ENCODE results near the gene LRRC61. TPM values are rescaled to one million over a fixed set of nuclear protein-coding genes. Genes with fewer than 3 reads are reported as not detected.

LRRC61 gene
- total and polyA plus RNA-seq, 2 of the 13 experiments (the other 11 are each of a cell fraction or from before 2014, with no cell fraction given), result 33.0 to 34.8 TPM

DNA sequence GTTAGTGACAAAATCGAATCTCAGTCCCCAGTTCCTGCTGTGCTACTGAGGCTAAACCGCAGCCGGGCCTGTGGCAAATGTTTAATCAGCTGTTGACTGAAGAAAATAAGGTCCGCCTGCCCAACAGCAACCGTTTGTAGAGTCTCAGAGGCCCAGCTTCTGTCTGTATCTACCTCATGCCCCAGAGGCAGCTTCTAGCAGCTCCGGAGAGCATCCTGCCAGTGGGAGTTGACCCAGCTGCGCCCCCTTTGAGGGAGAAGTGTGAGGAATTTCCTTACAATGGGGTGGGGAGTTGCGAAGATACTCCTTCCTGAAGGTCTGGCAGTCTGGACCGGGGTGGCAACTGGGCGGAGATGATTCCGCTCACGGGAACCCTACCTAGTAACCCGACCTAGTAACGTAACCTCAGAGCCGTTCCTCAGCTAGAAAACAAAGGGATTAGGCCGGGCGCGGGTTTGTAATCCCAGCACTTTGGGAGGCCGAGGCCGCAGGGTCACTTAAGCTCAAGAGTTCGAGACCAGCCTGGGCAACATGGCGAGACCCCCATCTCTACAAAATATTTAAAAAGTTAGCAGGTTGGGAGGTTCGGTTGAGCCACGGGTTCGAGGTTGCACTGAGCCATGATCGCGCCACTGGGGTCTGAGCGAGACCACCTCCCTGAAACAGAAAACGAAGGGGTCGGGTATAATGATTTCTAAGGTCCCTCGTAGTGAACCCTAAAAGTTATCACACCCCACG is 55.1 kb downstream of the LRRC61 start (continued):
- TF ChIP-seq, protein P1, sequence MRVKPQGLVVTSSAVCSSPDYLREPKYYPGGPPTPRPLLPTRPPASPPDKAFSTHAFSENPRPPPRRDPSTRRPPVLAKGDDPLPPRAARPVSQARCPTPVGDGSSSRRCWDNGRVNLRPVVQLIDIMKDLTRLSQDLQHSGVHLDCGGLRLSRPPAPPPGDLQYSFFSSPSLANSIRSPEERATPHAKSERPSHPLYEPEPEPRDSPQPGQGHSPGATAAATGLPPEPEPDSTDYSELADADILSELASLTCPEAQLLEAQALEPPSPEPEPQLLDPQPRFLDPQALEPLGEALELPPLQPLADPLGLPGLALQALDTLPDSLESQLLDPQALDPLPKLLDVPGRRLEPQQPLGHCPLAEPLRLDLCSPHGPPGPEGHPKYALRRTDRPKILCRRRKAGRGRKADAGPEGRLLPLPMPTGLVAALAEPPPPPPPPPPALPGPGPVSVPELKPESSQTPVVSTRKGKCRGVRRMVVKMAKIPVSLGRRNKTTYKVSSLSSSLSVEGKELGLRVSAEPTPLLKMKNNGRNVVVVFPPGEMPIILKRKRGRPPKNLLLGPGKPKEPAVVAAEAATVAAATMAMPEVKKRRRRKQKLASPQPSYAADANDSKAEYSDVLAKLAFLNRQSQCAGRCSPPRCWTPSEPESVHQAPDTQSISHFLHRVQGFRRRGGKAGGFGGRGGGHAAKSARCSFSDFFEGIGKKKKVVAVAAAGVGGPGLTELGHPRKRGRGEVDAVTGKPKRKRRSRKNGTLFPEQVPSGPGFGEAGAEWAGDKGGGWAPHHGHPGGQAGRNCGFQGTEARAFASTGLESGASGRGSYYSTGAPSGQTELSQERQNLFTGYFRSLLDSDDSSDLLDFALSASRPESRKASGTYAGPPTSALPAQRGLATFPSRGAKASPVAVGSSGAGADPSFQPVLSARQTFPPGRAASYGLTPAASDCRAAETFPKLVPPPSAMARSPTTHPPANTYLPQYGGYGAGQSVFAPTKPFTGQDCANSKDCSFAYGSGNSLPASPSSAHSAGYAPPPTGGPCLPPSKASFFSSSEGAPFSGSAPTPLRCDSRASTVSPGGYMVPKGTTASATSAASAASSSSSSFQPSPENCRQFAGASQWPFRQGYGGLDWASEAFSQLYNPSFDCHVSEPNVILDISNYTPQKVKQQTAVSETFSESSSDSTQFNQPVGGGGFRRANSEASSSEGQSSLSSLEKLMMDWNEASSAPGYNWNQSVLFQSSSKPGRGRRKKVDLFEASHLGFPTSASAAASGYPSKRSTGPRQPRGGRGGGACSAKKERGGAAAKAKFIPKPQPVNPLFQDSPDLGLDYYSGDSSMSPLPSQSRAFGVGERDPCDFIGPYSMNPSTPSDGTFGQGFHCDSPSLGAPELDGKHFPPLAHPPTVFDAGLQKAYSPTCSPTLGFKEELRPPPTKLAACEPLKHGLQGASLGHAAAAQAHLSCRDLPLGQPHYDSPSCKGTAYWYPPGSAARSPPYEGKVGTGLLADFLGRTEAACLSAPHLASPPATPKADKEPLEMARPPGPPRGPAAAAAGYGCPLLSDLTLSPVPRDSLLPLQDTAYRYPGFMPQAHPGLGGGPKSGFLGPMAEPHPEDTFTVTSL (CRISPR knock-in tag; IDR thresholded peaks at IDR 0.05; ENCODE audit: borderline replicate concordance), result peak; percentile 7; the same call in 1 of the 2 replicates
- TF ChIP-seq SMAD3 (CRISPR knock-in tag; IDR thresholded peaks at IDR 0.05), result peak; percentile 58; the same call in 1 of the 2 replicates
- TF ChIP-seq ZNF329 (CRISPR knock-in tag; IDR thresholded peaks at IDR 0.05; ENCODE audit: low read depth), result no peak
- no peak for TF ChIP-seq ZNF468 (CRISPR knock-in tag; IDR thresholded peaks at IDR 0.05)
- TF ChIP-seq, protein P2, sequence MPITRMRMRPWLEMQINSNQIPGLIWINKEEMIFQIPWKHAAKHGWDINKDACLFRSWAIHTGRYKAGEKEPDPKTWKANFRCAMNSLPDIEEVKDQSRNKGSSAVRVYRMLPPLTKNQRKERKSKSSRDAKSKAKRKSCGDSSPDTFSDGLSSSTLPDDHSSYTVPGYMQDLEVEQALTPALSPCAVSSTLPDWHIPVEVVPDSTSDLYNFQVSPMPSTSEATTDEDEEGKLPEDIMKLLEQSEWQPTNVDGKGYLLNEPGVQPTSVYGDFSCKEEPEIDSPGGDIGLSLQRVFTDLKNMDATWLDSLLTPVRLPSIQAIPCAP (CRISPR knock-in tag; IDR thresholded peaks at IDR 0.05; ENCODE audit: low read depth), result no peak
- 0 out of 2 replicates have a peak, but pooled peaks have one; percentile 32 for TF ChIP-seq ZSCAN29 (CRISPR knock-in tag; conservative IDR thresholded peaks at IDR 0.05)
- TF ChIP-seq ZBTB20 (CRISPR knock-in tag; IDR thresholded peaks at IDR 0.05; ENCODE audit: borderline replicate concordance, low read depth), result peak; percentile 26; the same call in 1 of the 2 replicates
- no peak for TF ChIP-seq HMGA1 (CRISPR knock-in tag; conservative IDR thresholded peaks at IDR 0.05)
- TF ChIP-seq, protein P3, sequence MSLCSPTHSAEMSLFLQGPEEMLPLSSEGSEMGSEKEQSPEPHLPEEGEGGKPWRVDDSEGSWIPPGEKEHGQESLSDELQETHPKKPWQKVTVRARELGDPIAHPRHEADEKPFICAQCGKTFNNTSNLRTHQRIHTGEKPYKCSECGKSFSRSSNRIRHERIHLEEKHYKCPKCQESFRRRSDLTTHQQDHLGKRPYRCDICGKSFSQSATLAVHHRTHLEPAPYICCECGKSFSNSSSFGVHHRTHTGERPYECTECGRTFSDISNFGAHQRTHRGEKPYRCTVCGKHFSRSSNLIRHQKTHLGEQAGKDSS (CRISPR knock-in tag; IDR thresholded peaks at IDR 0.05; ENCODE audit: borderline replicate concordance, low read depth), result no peak; the same call in 1 of the 2 replicates
- TF ChIP-seq ZNF558 (CRISPR knock-in tag; IDR thresholded peaks at IDR 0.05; ENCODE audit: borderline replicate concordance), result peak; percentile 58; the same call in 1 of the 2 replicates
- TF ChIP-seq NFIC (IDR thresholded peaks at IDR 0.05; ENCODE audit: low read length), result no peak
- TF ChIP-seq ZMYM3 (CRISPR knock-in tag; IDR thresholded peaks at IDR 0.05), result peak; percentile 55
- TF ChIP-seq, protein P4, sequence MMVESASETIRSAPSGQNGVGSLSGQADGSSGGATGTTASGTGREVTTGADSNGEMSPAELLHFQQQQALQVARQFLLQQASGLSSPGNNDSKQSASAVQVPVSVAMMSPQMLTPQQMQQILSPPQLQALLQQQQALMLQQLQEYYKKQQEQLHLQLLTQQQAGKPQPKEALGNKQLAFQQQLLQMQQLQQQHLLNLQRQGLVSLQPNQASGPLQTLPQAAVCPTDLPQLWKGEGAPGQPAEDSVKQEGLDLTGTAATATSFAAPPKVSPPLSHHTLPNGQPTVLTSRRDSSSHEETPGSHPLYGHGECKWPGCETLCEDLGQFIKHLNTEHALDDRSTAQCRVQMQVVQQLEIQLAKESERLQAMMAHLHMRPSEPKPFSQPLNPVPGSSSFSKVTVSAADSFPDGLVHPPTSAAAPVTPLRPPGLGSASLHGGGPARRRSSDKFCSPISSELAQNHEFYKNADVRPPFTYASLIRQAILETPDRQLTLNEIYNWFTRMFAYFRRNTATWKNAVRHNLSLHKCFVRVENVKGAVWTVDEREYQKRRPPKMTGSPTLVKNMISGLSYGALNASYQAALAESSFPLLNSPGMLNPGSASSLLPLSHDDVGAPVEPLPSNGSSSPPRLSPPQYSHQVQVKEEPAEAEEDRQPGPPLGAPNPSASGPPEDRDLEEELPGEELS (CRISPR knock-in tag; IDR thresholded peaks at IDR 0.05), result peak; percentile 52; the same call in 1 of the 2 replicates
- 0 out of 2 replicates have a peak, but pooled peaks have one; percentile 13 for TF ChIP-seq ZNF572 (CRISPR knock-in tag; IDR thresholded peaks at IDR 0.05)
- no peak for TF ChIP-seq DNMT3B (CRISPR knock-in tag; conservative IDR thresholded peaks at IDR 0.05)

Data from HepG2 (cell line).